CD14-positive monocyte (primary cell): ENCODE measurements around the gene TSPAN33. TPM values are rescaled to one million over a fixed set of nuclear protein-coding genes. Genes with fewer than 3 reads are reported as not detected.

Source experiments
- DNase-seq, 3 donors: peaks; one replicate each; pipeline ENCODE4 v3.0.0-alpha.2; 2011 to 2022
- H2AFZ ChIP-seq: 2 replicates; pipeline ENCODE4 v1.6.0; 2012; ENCODE audit warnings: mild to moderate bottlenecking, low read depth, low read length, inconsistent platforms; ENCODE audit not compliant: insufficient read depth, poor library complexity, severe bottlenecking
- H3K27ac ChIP-seq, 2 donors: 1 replicate in 1 of 2; 2 replicates in 1 of 2; pipeline ENCODE4 v1.5.1; 2012 to 2013; ENCODE audit warnings: low read length in 2 of 2, control low read depth in 1 of 2, inconsistent platforms in 1 of 2, low read depth in 1 of 2, mild to moderate bottlenecking in 1 of 2
- H3K27me3 ChIP-seq, 2 donors: one replicate each; pipeline versions ENCODE4 v1.6.0 to v1.6.1; 2011 to 2013; ENCODE audit warnings: low read length in 2 of 2; ENCODE audit not compliant: control insufficient read depth in 2 of 2, insufficient read depth in 2 of 2
- H3K36me3 ChIP-seq, 2 donors: replicated peaks in 1 of 2; 1 replicate in 1 of 2; 2 replicates in 1 of 2; pipeline versions ENCODE4 v1.5.1 to v1.6.1; 2012 to 2013; ENCODE audit warnings: low read length in 2 of 2, control low read depth in 1 of 2, inconsistent platforms in 1 of 2, mild to moderate bottlenecking in 1 of 2; ENCODE audit not compliant: insufficient read depth in 2 of 2, control insufficient read depth in 1 of 2
- H3K4me1 ChIP-seq, 2 donors: 1 replicate in 1 of 2; 2 replicates in 1 of 2; pipeline versions ENCODE4 v1.5.1 to v1.6.1; 2012 to 2013; ENCODE audit warnings: low read length in 2 of 2, control low read depth in 1 of 2, inconsistent platforms in 1 of 2, mild to moderate bottlenecking in 1 of 2, moderate library complexity in 1 of 2; ENCODE audit not compliant: insufficient read depth in 2 of 2, control insufficient read depth in 1 of 2
- H3K4me2 ChIP-seq: replicated peaks from 2 replicates; pipeline ENCODE3; 2012; ENCODE audit warnings: low read length, moderate library complexity, mild to moderate bottlenecking; ENCODE audit not compliant: poor library complexity, severe bottlenecking; ENCODE audit errors: extremely low read depth
- H3K4me3 ChIP-seq, 3 experiments: fragments of 200-600 bp in 1 of 3; sonication (generic) in 1 of 3; replicated peaks in 1 of 3; 1 replicate in 2 of 3; 2 replicates in 1 of 3; pipeline ENCODE4 v1.5.1; 2011 to 2013; ENCODE audit warnings: low read length in 3 of 3, mild to moderate bottlenecking in 3 of 3, control low read depth in 2 of 3, low read depth in 2 of 3, inconsistent platforms in 1 of 3, moderate library complexity in 1 of 3
- H3K79me2 ChIP-seq: 2 replicates; pipeline ENCODE4 v1.6.0; 2012; ENCODE audit warnings: mild to moderate bottlenecking, control low read depth, inconsistent platforms, low read length, moderate library complexity; ENCODE audit not compliant: insufficient read depth
- H3K9ac ChIP-seq: 2 replicates; pipeline ENCODE4 v1.6.0; 2017; ENCODE audit warnings: low read length, mild to moderate bottlenecking; ENCODE audit not compliant: insufficient read depth, poor library complexity, severe bottlenecking
- H3K9me3 ChIP-seq, 2 donors: replicated peaks in 1 of 2; 1 replicate in 1 of 2; 2 replicates in 1 of 2; pipeline versions ENCODE4 v1.5.1 to v1.6.1; 2012 to 2013; ENCODE audit warnings: low read length in 2 of 2, control low read depth in 1 of 2; ENCODE audit not compliant: control insufficient read depth in 1 of 2, insufficient read depth in 1 of 2
- H4K20me1 ChIP-seq: 2 replicates; pipeline ENCODE4 v1.6.0; 2012; ENCODE audit warnings: mild to moderate bottlenecking, low read length, control low read depth, moderate library complexity; ENCODE audit not compliant: insufficient read depth
- H3K27ac Mint-ChIP-seq, 7 donors: one replicate each; pipeline ENCODE4 v1.8.0; 2020; ENCODE audit warnings: mild to moderate bottlenecking in 7 of 7, mixed read lengths in 7 of 7, moderate library complexity in 6 of 7, inconsistent platforms in 2 of 7
- H3K27me3 Mint-ChIP-seq, 3 donors: one replicate each; pipeline ENCODE4 v1.8.0; 2021 to 2022; ENCODE audit warnings: low read depth in 3 of 3, mild to moderate bottlenecking in 3 of 3, mixed read lengths in 3 of 3, moderate library complexity in 3 of 3, inconsistent platforms in 1 of 3
- H3K36me3 Mint-ChIP-seq, 2 donors: one replicate each; pipeline ENCODE4 v1.8.0; 2020; ENCODE audit warnings: mixed read lengths in 2 of 2, inconsistent platforms in 1 of 2, mild to moderate bottlenecking in 1 of 2
- H3K4me1 Mint-ChIP-seq: one replicate; pipeline ENCODE4 v1.8.0; 2020; ENCODE audit warnings: mild to moderate bottlenecking, mixed read lengths
- H3K4me3 Mint-ChIP-seq, 2 donors: one replicate each; pipeline ENCODE4 v1.8.0; 2020; ENCODE audit warnings: mild to moderate bottlenecking in 2 of 2, mixed read lengths in 2 of 2, moderate library complexity in 1 of 2
- H3K9me3 Mint-ChIP-seq, 7 donors: one replicate each; pipeline ENCODE4 v1.8.0; 2020 to 2022; ENCODE audit warnings: mixed read lengths in 7 of 7, mild to moderate bottlenecking in 6 of 7, moderate library complexity in 6 of 7, inconsistent platforms in 2 of 7
- WGBS: methylation state at CpG from one replicate; pipeline ENCODE4 v1.1.5; 2013; ENCODE audit warnings: missing lambda C conversion rate; ENCODE audit not compliant: insufficient coverage; 5-methylcytosine and 5-hydroxymethylcytosine counted together
- intact Hi-C, 2 donors: fragments of 100-400 bp; cut with micrococcal nuclease; formaldehyde crosslinking; loops; one replicate each; pipeline versions ENCODE4 v1.15.0 to v1.15.1; 2023
- polyA plus RNA-seq, 3 donors: library from polyadenylated mRNA; depleted of rRNA in 1 of 3; unstranded in 2 of 3; stranded (reverse) in 1 of 3; fragments of 300-500 nt in 2 of 3; fragments of >200 nt in 1 of 3; fragmentation: Illumina TruSeq in 2 of 3; gene quantifications; 1 replicate in 2 of 3; 2 replicates in 1 of 3; pipeline ENCODE4 v1.2.3, GENCODE V29; 2012 to 2021
- TF ChIP-seq, protein P1 (sequence below): fragments of 200-600 bp; IDR thresholded peaks from one replicate; pipeline ENCODE4 v1.8.0; 2022; ENCODE audit warnings: antibody characterized with exemption, mild to moderate bottlenecking

Gene TSPAN33
- polyA plus RNA-seq, 3 donors, result 2.9 to 7.5 (median 4.4) TPM

DNA sequence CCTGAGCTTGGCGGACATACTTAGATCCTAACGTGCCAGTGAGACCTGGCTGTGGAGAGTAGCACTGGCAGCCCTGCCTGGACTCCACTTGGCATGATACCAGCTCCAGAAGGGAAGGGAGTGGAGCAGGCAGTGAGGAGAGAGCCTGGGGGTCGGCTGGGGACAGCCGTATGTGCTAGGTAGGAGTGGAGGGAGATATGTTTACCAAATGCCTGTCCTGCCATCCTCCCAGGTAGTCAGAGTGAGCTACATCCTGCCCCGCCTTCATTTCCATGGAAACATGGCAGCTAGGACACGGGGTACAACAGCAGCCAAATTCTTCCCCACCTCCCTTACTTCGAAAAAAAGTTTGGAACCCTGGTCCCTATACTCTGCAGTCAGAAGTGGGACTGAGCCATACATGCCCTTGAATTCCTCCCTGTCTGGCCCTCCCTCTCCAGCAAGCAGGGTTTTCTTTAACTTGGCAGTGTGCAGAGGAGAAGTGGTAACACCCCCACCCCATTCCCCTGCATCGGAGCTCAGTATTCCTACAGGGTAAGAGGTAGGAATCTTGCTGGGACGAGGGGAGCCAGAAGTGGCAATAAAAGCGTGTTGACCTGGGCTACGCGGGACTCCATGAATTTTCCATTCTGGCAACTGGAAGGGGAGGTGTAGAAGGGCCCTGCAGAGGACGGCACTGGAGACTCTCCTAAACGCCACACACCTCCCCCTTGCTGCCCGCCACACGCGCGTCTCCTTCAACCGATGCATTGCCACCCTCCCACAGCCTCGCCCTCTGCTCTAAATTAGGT is 23.9 kb downstream of the TSPAN33 start:
- H3K4me1 Mint-ChIP-seq, result peaks cover 22% of the 10 kb centered on the region
- no peaks in the 10 kb centered on the region for H4K20me1 ChIP-seq
- peaks cover 14 to 18% of the 10 kb centered on the region in 2 donors for H3K4me1 ChIP-seq
- no peaks in the 10 kb centered on the region for H3K36me3 ChIP-seq
- H3K4me3 Mint-ChIP-seq, result peak overlapping the region; percentile 64 to 93
- H3K9me3 ChIP-seq, result no peaks in the 10 kb centered on the region
- H3K36me3 Mint-ChIP-seq, result peaks cover 11 to 13% of the 10 kb centered on the region in 2 donors
- no peak overlapping the region for H3K9ac ChIP-seq
- H3K27me3 Mint-ChIP-seq, result peaks cover 2 to 4% (median 4%) of the 10 kb centered on the region in 3 donors
- H3K79me2 ChIP-seq, result no peaks in the 10 kb centered on the region
- H2AFZ ChIP-seq, result peak overlapping the region; percentile 92
- H3K27ac ChIP-seq, result no peak overlapping the region
- intact Hi-C loops, result loop anchor here in 1 of 2 donors (5.0 kb wide), 1 partner anchor 39 kb away; no protein-coding TSS in a partner anchor
- DNase-seq, result no peak
- H3K27ac Mint-ChIP-seq, result peak overlapping the region in 1 of 7 donors; percentile 46
- peak overlapping the region; percentile 89 for H3K4me2 ChIP-seq
- H3K4me3 ChIP-seq, result peak overlapping the region in 1 of 3 experiments; percentile 84
- peaks cover 0 to 2% (median 0%) of the 10 kb centered on the region in 7 donors for H3K9me3 Mint-ChIP-seq
- WGBS, result 83% methylated on average over 5 of the region's 20 CpGs
- no peaks in the 10 kb centered on the region for H3K27me3 ChIP-seq
- TF ChIP-seq, protein P1, sequence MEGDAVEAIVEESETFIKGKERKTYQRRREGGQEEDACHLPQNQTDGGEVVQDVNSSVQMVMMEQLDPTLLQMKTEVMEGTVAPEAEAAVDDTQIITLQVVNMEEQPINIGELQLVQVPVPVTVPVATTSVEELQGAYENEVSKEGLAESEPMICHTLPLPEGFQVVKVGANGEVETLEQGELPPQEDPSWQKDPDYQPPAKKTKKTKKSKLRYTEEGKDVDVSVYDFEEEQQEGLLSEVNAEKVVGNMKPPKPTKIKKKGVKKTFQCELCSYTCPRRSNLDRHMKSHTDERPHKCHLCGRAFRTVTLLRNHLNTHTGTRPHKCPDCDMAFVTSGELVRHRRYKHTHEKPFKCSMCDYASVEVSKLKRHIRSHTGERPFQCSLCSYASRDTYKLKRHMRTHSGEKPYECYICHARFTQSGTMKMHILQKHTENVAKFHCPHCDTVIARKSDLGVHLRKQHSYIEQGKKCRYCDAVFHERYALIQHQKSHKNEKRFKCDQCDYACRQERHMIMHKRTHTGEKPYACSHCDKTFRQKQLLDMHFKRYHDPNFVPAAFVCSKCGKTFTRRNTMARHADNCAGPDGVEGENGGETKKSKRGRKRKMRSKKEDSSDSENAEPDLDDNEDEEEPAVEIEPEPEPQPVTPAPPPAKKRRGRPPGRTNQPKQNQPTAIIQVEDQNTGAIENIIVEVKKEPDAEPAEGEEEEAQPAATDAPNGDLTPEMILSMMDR, result no peak

DNA sequence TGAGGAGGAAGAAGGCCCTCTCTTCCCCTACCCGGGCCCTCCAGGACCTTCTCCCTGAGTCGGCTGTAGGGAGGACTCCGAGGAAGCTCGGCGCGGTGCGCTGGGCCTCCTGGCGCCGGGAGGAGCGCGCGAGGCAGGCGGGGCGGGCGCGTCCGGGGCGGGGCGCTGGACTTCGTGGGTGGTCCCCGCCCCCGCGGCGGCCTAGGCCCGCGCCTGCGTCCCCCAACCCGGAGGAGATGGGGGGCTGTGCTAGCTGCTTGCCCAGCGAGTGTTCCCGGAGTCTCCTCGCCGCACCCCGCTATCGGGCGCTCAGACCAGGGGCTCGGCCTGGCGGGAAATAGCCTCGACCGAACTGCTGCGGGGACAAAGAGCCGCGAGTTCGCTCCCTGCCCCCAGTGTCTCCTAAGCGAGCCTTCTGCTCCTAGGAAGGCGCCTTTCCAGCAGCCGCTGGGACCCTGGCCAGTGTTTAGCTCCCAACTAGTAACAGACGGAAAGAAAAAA is 24.7 kb downstream of the TSPAN33 start:
- peaks cover 2 to 4% (median 4%) of the 10 kb centered on the region in 3 donors for H3K27me3 Mint-ChIP-seq
- Histone ChIP-seq H3K4me1 (peaks cover 14 to 19% of the 10 kb centered on the region in 2 donors), H3K36me3 (no peaks in the 10 kb centered on the region), H3K9me3 (no peaks in the 10 kb centered on the region), H2AFZ (peak overlapping the region; percentile 92), H3K27ac (peak overlapping the region in 1 of 2 donors; percentile 1), H3K27me3 (no peaks in the 10 kb centered on the region), H3K4me3 (peak overlapping the region; percentile 57 to 84 (median 67)), H3K9ac (peak overlapping the region; percentile 71), H3K4me2 (peak overlapping the region; percentile 89), H3K79me2 (no peaks in the 10 kb centered on the region), H4K20me1 (no peaks in the 10 kb centered on the region)
- under 1% methylated on average over 42 of the region's 47 CpGs for WGBS
- peaks cover 19% of the 10 kb centered on the region for H3K4me1 Mint-ChIP-seq
- intact Hi-C loops, result loop anchor here in 1 of 2 donors (5.0 kb wide), 1 partner anchor 38 kb away; no protein-coding TSS in a partner anchor
- H3K27ac Mint-ChIP-seq, result peak overlapping the region in 5 of 7 donors; percentile 50 to 79 (median 59)
- H3K4me3 Mint-ChIP-seq, result peak overlapping the region; percentile 85 to 93
- H3K36me3 Mint-ChIP-seq, result peaks cover 11 to 13% of the 10 kb centered on the region in 2 donors
- peaks cover 0 to 2% (median 1%) of the 10 kb centered on the region in 7 donors for H3K9me3 Mint-ChIP-seq
- TF ChIP-seq, protein P1, result no peak
- no peak for DNase-seq
